Astrocyte of the hippocampus (primary cell): ENCODE results near the gene FOXA1.

Source experiments
- DNase-seq: peaks from one replicate; pipeline ENCODE4 v3.0.0; 2011; ENCODE audit warnings: low read depth, low spot score

Gene FOXA1

DNA sequence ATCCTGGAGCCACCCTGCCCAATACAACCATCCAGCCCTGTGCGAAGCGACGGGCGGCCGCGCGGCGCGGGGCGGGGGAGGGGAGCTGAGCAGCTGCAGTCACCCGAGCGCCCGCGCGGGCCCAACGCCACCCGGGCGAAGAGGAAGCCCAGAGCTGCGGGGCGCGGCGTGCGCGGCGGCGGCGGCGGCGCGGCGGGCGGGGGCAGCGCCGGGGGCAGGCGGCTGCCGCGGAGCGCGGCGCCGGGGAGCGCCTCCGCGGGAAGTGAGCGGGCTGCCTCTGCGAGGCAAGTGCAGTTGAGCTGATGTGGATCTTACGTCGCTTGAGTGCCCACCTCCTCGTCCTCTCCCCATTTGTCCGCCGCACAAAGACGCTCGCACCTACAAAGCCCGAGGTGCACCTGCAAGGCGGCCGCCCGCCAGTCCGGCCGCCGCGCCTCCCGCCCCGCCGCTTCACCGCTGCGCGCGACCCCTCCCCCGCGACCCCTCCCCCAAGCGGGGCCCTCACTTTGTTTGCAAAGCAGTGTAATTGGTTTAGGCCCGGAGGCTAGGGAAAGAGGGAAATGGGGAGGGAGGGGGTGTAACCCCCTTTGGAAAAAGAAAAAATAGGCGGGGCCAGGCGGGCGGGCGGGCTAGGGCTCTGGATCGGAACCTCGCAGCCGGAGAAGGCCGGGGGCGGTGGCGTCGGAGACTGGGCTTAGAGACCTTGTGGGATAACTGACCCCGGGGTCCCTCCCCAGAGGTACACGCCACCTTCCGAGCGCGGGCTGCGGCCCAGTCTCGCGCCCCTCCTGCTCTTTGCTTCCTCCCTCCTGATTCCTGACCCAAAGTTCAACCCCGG lies at the start of gene FOXA1, which contains the start of gene TTC6:
Gene FOXA1, minus strand, starts transcription at position 279 of the 838 bp plus-strand sequence. Its CDS starts 277 bp downstream, at position 2.
Gene TTC6, plus strand, starts transcription at position 659 of the 838 bp plus-strand sequence. CDS start 26,436 bp downstream, outside the sequence.
- DNase-seq = peak; percentile 43

DNA sequence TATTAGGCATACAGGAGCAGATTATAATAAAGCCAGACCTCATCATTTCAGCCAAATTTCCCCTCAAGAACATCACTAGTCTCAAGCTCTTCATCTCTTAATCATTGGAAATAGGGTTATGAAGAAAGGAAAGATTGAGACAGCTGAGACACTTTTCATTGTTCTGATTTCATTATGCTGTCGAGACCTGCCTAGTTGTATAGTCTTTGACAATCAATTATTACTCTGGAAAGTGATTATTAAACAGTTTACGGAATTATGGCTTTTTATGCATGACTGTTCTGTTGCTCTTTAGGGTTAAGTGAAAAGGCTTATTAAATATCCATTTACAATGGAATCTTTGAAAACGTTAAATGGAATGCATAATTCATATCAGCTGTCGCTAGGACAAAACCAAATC lies 48.7 kb upstream of the FOXA1 start:
- DNase-seq = no peak

DNA sequence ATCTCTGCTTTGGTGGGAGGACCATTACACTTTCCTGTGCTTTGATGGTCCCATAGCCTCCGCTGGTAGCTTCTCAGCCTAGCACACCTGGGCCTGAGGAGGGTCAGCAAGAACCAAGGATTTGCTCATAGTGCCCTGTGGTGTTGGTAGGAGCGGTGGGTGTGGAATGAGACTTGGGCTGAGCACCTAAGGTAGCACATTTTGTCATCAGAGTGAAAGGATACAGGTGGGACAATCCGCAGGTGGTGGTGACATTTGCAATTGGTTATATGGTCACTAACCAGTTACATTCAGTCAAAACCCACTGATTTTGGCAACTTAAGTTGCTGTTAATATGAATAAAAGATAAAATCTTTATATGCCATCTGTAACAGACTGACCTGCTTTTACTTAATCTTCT lies 47.1 kb upstream of the FOXA1 start:
- no peak for DNase-seq

DNA sequence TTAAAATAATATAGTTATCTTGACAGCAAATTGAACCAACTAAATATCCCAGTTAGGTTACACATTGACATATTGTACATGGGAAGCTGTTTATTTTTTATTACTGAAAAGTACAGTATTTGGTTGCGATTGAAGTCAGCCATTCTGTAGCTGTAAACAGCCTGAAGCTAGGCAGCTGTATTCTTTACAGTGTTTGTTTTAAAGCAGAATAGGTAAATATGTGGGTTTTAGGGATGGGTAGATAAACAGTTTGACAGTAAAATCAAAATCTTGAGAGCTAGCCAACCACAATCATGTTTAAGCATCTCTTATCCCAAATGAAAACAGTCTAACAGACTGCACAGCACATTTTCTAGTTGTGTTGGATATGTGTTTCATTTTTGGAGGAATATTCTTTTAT lies 46.1 kb upstream of the FOXA1 start:
- DNase-seq = no peak

DNA sequence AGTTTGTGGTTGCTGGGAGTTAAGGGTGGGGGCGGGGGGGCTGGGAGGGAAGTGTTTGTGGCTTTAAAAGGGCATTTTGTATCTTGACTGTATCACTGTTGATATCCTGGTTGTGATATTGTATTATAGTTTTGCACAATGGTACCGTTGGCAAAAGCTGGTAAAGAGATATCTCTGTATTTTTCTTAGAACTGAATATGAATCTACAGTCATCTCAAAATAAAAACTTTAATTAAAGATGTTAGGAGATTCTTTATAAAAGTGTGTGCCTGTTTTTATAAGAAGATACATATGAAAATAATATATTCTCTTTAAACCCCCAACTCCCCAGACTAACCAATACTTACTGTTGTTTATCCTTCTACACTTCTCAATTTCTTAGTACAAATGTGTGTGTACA lies 43.5 kb upstream of the FOXA1 start:
- DNase-seq = no peak

DNA sequence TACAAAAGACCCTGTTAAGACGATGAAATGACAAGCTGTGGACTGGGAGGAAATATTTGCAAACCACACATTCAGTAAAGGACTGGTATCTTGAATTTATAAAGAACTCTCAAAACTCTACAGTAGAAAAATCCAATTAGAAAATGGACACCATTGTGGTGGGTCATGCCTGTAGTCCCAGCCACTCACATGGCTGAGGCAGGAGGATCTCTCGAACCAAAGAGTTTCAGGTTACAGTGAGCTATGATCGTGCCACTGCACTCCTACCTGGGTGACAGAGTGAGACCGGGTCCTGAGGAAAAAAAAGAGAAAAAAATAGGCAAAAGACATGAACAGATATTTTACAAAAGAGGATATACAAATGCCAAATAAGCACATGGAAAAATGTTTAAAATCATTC lies 42.3 kb upstream of the FOXA1 start:
- DNase-seq = peak; percentile 1

DNA sequence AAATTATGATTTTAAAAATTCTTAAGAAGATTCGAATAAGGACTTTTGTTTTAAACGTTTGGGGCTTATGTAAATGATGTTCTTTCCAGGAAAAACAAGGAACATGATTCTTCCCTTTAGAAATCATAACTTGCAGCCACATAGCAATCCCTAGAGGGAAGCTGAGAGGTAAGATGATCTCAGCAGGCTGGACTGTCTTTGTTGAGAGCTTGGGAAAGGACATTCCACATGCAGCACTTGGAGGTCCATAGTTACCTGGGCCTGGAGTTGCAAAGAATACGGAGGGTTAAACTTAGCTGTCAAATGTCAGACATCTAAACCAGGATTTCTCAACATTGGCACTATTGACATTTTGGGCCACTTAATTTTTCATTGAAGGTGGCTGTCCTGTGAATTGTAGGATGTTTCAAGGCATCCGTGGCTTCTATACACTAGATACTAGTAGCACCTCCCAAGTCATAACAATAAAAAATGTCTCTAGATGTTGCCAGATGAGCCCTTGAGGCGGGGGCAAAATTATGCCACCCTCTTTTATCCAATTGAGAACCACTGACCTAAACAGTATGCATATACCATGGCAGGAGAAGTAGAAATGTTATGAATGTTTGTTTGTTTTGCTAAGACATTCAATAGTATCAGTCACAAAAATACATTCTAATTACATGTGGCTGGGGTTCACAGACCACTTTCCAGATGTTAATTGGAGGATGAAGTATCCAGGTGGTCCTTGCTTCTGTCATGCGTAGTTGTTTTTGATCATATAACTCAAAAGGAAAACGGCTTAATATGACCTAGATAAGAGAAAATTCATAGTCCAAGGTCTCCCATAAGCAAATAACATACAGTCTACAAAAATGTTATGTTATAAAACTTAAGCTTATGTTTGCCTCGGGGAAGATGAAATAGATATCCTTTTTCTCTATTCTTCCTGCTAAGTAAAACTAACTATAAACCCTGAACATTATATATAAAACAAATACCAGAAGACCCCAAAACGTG lies 30.8 kb upstream of the FOXA1 start:
- DNase-seq = no peak

DNA sequence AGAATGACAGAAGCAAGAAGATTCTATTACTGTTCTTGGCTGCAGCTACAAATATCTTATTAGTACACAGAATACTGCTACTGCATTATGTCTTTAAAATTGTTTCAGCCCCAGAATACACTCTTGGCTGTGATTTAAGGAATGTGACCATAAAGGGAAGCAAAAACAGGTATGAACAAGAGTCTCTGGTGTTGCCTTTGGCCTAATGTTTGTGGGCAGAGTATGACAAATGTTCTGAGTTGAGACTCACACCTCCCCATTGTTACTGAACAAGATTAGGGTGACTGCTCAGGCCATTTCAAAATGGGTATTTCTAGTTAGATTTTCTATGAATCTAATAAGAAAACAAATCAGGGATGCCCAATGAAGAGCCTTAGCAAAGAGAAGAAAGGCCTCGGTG lies 28.9 kb upstream of the FOXA1 start:
- DNase-seq = no peak

DNA sequence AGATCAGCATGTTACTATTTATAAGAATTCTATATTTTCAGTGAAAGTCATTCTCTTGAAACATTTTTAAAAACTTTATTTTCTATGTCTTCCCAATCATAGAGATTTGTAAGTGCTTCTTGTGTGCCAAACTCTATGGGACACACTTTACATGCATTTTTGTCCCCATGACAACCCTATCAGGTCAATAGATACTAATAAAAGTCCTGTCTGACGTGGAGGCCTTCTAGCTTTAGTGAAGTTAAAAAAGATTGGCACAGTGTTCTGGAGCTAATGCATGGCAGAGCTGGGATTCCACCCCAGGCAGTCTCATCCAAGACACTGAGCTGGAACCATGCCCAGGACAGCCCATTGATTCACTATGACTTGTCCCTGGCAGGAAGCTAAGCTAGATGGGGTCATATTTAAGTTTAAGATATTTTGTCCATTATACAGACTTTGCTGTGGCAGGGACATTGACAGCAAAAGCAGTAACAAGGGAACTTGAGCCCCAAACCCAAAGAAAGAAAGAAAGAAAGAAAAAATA lies 28.4 kb upstream of the FOXA1 start:
- no peak for DNase-seq

DNA sequence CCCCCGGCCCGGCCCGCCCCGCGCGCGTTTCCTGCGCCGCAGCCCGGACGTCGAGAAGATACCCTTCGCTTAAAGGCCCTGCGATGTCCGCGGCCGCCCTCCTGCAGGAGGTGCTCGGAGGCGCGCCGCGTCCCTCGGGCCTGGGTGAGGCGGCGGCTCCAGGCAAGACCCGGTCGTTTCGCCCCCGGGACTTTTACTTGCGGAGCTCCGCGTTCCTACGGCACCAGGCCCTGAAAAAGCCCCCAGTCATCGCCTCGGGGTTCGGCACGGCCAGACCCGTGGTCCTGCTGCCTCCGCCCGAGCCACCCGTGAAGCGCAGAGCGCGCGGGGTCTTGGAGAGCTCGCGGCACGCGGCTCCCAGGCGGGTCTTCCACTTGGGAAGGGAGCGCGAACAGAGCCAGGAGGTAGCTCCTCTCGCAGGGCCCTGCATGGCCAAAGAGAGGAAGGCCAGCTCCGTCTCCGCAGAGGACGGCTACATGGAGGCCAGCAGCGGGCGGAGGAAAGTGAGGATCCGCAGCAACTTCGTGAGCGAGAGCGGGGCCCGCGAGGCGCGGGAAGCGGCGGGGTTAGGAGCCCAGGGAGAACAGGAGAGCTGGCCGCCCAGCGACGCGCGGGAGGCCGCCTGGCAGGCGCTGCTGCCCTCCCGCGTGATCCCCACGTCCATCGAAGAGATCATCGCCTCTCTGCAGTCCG lies 27.3 kb upstream of the FOXA1 start:
- DNase-seq = peak; percentile 58

DNA sequence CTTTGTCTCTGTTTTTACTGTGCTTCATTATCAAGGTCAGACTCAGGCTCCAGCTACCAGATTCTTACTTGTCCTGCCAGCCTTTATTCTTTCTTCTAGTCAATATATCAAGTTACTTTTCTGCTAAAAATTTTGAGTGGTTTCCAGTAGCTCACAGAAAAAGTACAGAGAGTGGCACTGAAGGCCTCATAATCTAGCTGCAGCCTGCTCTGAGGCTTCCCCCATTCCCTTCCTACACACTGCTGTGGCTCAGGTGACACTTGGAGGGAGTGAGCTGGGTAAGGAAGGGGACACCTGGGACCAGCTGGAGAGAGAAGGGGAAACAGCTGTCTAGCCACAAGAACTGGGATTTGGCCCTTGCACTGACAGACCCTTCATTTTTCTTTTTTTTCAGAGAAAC lies 25.8 kb upstream of the FOXA1 start:
- no peak for DNase-seq

DNA sequence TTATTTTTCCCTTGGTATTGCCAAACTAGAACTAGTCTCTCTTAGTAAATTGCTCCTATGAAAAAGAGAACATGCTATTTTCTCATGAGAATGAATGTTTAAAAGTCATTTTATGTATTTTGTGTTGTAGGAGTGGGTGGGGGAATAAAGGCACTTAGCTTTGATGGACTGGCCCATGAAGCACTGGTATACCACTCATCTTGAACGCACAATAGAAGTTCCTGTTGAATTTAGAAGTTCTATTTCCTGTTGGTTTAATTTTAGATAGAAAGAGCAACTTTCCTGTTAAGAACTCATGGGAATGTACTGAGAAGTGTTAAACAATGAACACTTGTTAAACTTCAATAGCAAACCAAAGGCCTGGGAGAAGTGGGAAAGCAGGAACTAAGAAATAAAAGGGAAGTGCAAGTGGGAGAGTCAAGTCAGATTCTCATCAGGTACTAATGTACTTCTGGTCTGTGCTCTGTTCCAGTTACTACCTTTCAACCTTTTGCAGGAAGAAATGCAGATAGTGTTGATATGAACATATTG lies 23.5 kb upstream of the FOXA1 start:
- no peak for DNase-seq

DNA sequence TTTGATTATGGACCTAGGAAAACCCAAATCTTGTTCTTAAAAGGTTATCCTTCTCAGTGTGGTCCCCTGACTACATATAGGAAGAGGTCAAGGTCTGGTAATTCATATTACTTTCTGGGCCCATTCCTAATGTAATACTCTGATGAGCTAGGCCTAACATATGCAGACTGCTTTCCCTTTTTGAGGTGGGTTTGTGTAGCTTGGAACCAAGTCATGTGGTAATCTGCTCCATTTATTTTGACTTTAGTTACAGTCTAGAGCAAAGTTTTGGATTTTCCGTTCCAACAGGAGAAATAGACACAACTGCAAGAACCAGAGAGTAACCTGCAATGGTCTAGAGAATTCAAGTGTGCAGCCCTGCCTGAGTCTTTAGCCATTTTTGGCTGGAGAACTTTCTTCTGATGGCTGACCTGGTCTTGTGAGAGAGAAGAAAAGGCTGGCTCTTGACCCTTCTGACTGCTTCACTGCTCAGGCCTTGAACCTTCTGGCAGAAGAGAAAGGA lies 22.9 kb upstream of the FOXA1 start:
- no peak for DNase-seq

DNA sequence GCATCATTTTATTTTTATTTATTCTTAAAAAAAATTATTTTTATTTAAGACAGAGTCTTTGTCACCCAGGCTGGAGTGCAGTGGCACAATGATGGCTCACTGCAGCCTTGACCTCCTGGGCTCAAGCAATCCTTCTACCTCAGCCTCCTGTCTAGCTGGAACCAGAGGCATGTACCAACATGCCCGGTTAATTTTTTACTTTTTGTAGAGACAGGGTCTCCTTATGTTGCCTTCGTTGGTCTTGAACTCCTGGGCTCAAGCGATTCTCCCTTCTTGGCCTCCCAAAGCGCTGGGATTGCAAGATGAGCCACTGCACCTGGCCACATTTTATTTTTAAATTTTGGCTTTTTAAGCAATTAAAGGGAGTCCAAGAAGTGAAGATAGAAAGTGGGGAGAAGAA lies 21.8 kb upstream of the FOXA1 start:
- DNase-seq = no peak

DNA sequence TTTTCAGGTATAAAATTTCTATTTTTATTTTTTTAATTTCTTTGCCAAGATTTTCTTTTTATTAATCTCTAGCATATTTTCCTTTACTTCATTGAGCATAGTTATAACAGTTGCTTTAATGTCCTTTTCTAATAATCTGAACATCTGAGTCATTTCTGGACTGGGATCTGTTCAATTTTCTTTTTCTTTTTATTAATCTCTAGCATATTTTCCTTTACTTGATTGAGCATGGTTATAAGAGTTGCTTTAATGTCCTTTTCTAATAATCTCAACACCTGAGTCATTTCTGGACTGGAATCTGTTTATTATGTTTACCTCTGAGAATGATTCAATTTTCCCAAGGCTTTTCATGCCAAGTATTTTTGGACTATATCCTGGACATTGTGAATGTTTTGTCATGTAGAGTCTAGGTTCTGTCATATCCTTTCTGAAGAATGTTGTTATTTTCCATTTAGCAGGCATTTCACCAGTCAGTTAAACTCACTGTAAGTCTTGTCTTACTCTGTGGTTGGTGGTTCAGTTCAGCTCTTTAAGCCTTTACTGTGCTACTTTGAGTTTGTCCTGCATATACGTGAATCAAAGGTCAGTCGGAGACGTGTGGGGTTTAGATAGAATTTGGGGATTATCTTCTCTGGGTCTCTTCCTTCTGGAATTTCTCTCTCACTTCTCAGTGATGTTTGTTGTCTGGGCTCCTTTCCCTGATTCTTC lies 20.7 kb upstream of the FOXA1 start:
- no peak for DNase-seq

DNA sequence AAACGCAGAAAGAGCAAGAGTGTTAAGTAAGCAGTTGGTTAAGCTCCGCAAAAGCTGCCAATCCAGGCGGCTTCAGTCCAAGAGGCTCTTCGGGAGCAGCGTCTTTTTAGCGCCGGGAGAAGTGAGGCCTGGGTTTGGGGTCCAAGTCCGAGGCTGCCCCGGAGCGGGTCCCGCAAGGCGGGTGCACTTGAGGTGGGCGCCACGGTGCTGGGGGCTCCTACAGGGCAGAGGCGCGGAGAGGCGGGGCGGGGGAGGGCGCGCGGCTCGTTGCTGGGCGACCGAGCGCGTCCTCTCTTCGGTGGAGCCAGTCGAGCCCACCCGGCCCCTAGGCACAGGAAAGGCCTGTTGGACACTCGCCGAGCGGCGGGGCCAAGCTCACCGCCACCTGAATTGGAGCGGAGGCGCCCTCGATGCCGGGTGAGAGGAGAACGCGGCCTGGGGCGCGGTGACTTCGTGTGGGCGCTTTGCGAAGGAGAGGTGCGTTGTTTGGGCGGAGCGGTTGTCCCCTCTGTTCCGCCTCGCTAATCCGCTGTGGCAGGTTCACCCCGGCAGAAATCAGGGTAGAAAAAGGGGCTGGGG lies 16.0 kb upstream of the FOXA1 start:
- DNase-seq = no peak

DNA sequence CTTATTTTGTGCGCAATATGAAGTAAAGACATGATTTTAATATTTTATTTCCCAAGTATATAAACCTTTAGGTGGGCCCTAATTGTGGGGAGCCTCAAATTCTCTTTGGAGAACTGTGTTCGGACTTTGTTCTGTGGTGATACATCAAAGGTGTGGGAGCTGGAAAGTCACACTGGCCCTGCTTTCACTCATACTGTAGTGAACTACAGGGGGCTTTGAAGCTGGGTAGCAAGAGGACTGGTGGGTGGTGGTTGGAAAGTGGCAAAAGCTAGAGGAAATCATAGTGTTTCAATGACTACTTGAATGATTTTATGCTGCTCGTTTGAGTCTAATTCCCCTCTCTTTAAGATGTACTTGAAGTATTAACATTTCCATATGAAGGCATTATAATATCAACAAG lies 13.6 kb upstream of the FOXA1 start:
- no peak for DNase-seq

DNA sequence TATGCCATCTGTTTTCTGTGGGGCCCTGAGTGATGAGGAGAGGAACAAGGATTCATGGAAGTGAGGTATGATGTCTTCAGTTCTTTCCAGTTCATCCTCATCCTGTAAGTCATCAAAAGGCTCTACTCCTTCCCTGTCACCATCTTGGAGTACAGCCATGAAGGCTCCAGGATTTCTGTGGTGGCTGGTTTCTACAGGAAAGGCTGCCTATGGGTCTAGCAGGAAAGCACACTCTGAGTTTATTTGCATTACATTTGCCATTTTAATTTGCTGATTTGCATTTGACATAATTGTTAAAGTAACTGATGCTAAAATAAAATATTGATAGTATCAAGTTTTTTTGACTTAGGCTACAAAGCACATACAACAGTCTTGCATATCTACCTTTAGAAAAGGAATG lies 11.6 kb upstream of the FOXA1 start:
- no peak for DNase-seq

DNA sequence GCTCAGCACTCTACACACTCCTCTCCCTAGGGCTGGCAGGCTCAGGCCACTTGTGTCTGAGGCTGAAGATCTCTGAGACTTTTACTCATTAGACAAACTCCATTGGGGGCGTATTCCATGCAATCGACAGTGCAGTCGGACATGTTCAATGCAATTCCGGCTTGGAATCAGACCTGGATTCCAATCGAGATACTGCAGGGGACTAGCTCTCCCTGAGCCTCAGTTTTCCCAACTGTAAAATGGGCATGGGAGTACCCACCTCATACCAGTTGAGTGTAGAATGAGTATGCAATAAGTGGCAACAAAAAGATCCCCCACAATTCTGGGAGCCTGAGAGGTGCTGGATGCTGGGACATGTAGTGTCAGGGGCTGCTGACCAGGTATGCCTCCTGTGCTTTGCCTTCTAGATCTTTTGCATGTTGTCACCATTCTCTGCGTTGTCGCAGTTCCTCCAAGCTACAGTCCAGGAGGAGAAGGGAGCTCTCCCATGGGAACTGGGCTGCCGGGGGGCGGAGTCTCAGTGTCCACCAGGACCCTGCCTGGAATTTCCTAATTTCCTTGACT lies 8.7 kb upstream of the FOXA1 start:
- no peak for DNase-seq
